ENCODE results near the gene PDZD7.

Gene PDZD7

GRCh38 chr10:101062232-101063049 is 31.5 kb upstream of the PDZD7 start:
- ChIA-PET POLR2A (no interaction called here), CTCF (interaction anchor here (1.6 to 23.4 kb wide), 4 partner anchors 22 to 80 kb away, joined by 4 to 855 read pairs (median 16); partner anchors contain the start of genes PDZD7 and SFXN3)
- TF ChIP-seq, protein P1, sequence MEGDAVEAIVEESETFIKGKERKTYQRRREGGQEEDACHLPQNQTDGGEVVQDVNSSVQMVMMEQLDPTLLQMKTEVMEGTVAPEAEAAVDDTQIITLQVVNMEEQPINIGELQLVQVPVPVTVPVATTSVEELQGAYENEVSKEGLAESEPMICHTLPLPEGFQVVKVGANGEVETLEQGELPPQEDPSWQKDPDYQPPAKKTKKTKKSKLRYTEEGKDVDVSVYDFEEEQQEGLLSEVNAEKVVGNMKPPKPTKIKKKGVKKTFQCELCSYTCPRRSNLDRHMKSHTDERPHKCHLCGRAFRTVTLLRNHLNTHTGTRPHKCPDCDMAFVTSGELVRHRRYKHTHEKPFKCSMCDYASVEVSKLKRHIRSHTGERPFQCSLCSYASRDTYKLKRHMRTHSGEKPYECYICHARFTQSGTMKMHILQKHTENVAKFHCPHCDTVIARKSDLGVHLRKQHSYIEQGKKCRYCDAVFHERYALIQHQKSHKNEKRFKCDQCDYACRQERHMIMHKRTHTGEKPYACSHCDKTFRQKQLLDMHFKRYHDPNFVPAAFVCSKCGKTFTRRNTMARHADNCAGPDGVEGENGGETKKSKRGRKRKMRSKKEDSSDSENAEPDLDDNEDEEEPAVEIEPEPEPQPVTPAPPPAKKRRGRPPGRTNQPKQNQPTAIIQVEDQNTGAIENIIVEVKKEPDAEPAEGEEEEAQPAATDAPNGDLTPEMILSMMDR (IDR thresholded peaks at IDR 0.05; ENCODE audit: control extremely low read depth, extremely low read depth, low read depth, missing control alignments) = peak; percentile 80
- DNase-seq (ENCODE audit: extremely low spot score) = peak; percentile 72

DNA sequence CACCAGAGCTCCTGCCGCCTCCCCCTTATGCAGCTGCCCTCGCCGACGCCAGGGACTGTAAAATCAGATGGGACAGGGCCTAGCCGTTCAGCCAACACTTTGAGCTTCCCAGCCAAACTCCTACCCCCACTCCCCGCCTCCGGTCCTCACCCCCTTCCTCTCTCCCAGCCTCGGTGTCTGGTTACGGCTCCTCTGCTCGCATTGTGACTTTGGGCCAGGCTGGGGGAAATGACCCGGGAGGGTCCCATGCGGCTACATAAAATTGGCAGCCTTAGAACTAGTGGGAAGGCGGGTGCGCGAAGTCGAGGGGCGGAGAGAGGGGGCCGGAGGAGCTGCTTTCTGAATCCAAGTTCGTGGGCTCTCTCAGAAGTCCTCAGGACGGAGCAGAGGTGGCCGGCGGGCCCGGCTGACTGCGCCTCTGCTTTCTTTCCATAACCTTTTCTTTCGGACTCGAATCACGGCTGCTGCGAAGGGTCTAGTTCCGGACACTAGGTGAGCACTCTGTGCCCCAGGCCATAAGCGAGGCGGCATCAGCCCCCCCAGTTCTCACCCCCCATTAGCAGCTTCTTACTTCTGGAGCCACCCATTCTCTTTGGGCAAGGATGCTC is 30.8 kb upstream of the PDZD7 start, which contains the start of gene KAZALD1:
Gene KAZALD1 (plus strand): TSS at position 366 of the 608 bp plus-strand sequence. CDS start 604 bp downstream, outside the sequence.
- TF ChIP-seq, protein P1 (IDR thresholded peaks at IDR 0.05; ENCODE audit: control extremely low read depth, extremely low read depth, low read depth, missing control alignments) = no peak
- ChIA-PET POLR2A (interaction anchor here (0.6 kb wide), 1 partner anchor 81 kb away, joined by 3 read pairs; no protein-coding TSS in a partner anchor), CTCF (interaction anchor here (1.1 to 23.4 kb wide), 7 partner anchors 21 to 153 kb away, joined by 3 to 855 read pairs (median 6); partner anchors contain the start of genes PDZD7 and SFXN3)
- DNase-seq (ENCODE audit: extremely low spot score) = no peak

GRCh38 chr10:101060951-101061623 is 30.2 kb upstream of the PDZD7 start:
- CTCF ChIA-PET = interaction anchor here (0.7 to 23.4 kb wide), 17 partner anchors 7 to 567 kb away, joined by 3 to 855 read pairs (median 5); partner anchors contain the start of genes PDZD7 and SFXN3
- peak; percentile 97 for DNase-seq (ENCODE audit: extremely low spot score)
- TF ChIP-seq, protein P1 (IDR thresholded peaks at IDR 0.05; ENCODE audit: control extremely low read depth, extremely low read depth, low read depth, missing control alignments) = no peak
- POLR2A ChIA-PET = interaction anchor here (0.6 kb wide), 1 partner anchor 81 kb away, joined by 3 read pairs; no protein-coding TSS in a partner anchor

- CTCF ChIA-PET = interaction anchor here (0.7 to 23.4 kb wide), 16 partner anchors 8 to 568 kb away, joined by 3 to 855 read pairs (median 6); partner anchors contain the start of genes PDZD7 and SFXN3
- POLR2A ChIA-PET = no interaction called here
Observed at GRCh38 chr10:101060036-101060950, 29.4 kb upstream of the PDZD7 start.

DNA sequence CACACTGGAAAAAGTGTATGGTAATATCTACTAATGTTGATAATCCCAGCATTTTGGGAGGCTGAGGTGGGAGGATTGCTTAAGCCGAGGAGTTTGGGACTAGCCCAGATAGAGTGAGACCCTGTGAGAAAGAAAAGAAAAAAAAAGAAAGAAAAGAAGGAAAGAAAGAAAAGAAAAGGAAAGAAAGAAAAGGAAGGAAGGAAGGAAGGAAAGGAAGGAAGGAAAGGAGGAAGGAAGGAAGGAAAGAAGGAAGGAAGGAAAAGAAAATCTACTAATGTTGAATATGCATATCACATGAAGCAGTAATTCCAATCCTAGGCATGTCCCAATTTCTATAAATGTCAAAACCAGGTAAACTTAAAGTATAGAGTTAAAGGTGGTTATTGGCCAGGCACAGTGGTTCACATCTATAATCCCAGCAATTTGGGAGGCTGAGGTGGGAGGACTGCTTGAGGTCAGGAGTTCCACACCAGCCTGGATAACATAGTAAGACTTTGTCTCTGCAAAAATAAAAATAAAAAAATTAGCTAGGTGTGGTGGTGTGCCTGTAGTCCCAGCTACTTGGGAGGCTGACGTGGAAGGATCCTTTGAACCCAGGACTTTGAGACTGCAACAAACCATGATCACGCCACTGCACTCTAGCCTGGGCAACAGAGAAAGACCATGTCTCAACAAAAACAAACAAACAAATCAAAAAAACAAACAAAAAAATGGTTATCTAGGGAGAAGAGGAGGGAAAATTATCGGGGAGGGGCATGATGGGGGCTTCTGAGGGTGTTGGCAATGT is 25.6 kb upstream of the PDZD7 start:
- DNase-seq (ENCODE audit: extremely low spot score) = no peak
- TF ChIP-seq, protein P1 (IDR thresholded peaks at IDR 0.05; ENCODE audit: control extremely low read depth, extremely low read depth, low read depth, missing control alignments) = no peak
- ChIA-PET POLR2A (no interaction called here), CTCF (interaction anchor here (0.8 to 23.4 kb wide), 5 partner anchors 8 to 86 kb away, joined by 3 to 855 read pairs (median 6); partner anchors contain the start of genes PDZD7 and SFXN3)

More at GRCh38 chr10:101060036-101060950, 29.4 kb upstream of the PDZD7 start:
- peak; percentile 85 for DNase-seq (ENCODE audit: extremely low spot score)
- TF ChIP-seq, protein P1 (IDR thresholded peaks at IDR 0.05; ENCODE audit: control extremely low read depth, extremely low read depth, low read depth, missing control alignments) = peak; percentile 90

Data from GM10248 (cell line).